ENCODE data around the gene ZNF335.
A peak's percentile ranks its signal among the peaks of the same experiment; 100 is the strongest.

Gene ZNF335

GRCh38 chr20:45974896-45975565, 3.0 kb upstream of the ZNF335 start:
- Histone ChIP-seq H3K27ac (ENCODE audit: low read length) (no peak overlapping the region), H3K4me2 (ENCODE audit: insufficient read depth, low read length) (no peak overlapping the region), H3K9me3 (ENCODE audit: insufficient read depth, low read length, severe bottlenecking) (no peaks in the 10 kb centered on the region), H2AFZ (ENCODE audit: low read depth, low read length) (peak overlapping the region; percentile 41; the same call in 1 of the 2 replicates), H3K36me3 (ENCODE audit: insufficient read depth, low read length) (peaks cover 7% of the 10 kb centered on the region), H3K27me3 (ENCODE audit: insufficient read depth, low read length, poor library complexity) (peaks cover 4% of the 10 kb centered on the region), H3K79me2 (ENCODE audit: insufficient read depth, low read length) (peaks cover 16% of the 10 kb centered on the region), H3K4me1 (ENCODE audit: insufficient read depth, low read length) (peaks cover 22% of the 10 kb centered on the region), H4K20me1 (ENCODE audit: insufficient read depth, low read length) (no peaks in the 10 kb centered on the region), H3K4me3 (ENCODE audit: low read depth in 1 of 2, low read length in 2 of 2) (no peak overlapping the region), H3K9ac (ENCODE audit: low read depth, low read length) (no peak overlapping the region)
- DNase-seq: no peak
- ATAC-seq (ENCODE audit: insufficient read depth, low read depth): no peak
- TF ChIP-seq, protein P1, sequence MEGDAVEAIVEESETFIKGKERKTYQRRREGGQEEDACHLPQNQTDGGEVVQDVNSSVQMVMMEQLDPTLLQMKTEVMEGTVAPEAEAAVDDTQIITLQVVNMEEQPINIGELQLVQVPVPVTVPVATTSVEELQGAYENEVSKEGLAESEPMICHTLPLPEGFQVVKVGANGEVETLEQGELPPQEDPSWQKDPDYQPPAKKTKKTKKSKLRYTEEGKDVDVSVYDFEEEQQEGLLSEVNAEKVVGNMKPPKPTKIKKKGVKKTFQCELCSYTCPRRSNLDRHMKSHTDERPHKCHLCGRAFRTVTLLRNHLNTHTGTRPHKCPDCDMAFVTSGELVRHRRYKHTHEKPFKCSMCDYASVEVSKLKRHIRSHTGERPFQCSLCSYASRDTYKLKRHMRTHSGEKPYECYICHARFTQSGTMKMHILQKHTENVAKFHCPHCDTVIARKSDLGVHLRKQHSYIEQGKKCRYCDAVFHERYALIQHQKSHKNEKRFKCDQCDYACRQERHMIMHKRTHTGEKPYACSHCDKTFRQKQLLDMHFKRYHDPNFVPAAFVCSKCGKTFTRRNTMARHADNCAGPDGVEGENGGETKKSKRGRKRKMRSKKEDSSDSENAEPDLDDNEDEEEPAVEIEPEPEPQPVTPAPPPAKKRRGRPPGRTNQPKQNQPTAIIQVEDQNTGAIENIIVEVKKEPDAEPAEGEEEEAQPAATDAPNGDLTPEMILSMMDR (IDR thresholded peaks at IDR 0.05; ENCODE audit: borderline replicate concordance, extremely low read depth, low read length, poor library complexity, severe bottlenecking): no peak
- TF ChIP-seq EZH2 (IDR thresholded peaks at IDR 0.05; ENCODE audit: borderline replicate concordance, low read depth, low read length, severe bottlenecking): no peak

GRCh38 chr20:45972500-45973183, 639 bp upstream of the ZNF335 start:
- Histone ChIP-seq H3K27me3 (ENCODE audit: insufficient read depth, low read length, poor library complexity) (no peaks in the 10 kb centered on the region), H3K4me2 (ENCODE audit: insufficient read depth, low read length) (peak overlapping the region; percentile 90), H3K36me3 (ENCODE audit: insufficient read depth, low read length) (peaks cover 30% of the 10 kb centered on the region), H4K20me1 (ENCODE audit: insufficient read depth, low read length) (peaks cover 5% of the 10 kb centered on the region), H3K9ac (ENCODE audit: low read depth, low read length) (peak overlapping the region; percentile 82), H3K4me1 (ENCODE audit: insufficient read depth, low read length) (peaks cover 35% of the 10 kb centered on the region), H3K79me2 (ENCODE audit: insufficient read depth, low read length) (peaks cover 33% of the 10 kb centered on the region), H3K4me3 (ENCODE audit: low read depth in 1 of 2, low read length in 2 of 2) (peak overlapping the region; percentile 49 to 88), H3K27ac (ENCODE audit: low read length) (peak overlapping the region; percentile 100), H2AFZ (ENCODE audit: low read depth, low read length) (peak overlapping the region; percentile 95), H3K9me3 (ENCODE audit: insufficient read depth, low read length, severe bottlenecking) (no peaks in the 10 kb centered on the region)
- no peak for DNase-seq
- TF ChIP-seq EZH2 (IDR thresholded peaks at IDR 0.05; ENCODE audit: borderline replicate concordance, low read depth, low read length, severe bottlenecking): no peak
- TF ChIP-seq, protein P1 (IDR thresholded peaks at IDR 0.05; ENCODE audit: borderline replicate concordance, extremely low read depth, low read length, poor library complexity, severe bottlenecking): peak; percentile 3
- ATAC-seq (ENCODE audit: insufficient read depth, low read depth): no peak

DNA sequence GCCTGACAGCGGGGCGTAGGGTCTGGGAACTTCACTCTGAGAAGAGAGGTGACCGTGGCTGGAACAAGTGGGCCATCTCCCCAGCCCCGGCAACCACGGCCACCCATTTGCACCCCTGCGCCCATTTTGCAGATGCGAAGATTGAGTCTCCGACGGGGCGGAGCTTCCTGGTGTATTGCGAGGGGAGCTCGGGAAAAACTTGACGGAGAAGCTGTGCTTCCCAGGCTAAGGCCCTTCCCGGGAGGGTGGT, 653 bp downstream of the ZNF335 start:
- Histone ChIP-seq H3K4me2 (ENCODE audit: insufficient read depth, low read length) (peak overlapping the region; percentile 90), H3K4me1 (ENCODE audit: insufficient read depth, low read length) (peaks cover 35% of the 10 kb centered on the region), H4K20me1 (ENCODE audit: insufficient read depth, low read length) (peaks cover 5% of the 10 kb centered on the region), H3K27ac (ENCODE audit: low read length) (peak overlapping the region; percentile 100), H3K79me2 (ENCODE audit: insufficient read depth, low read length) (peaks cover 33% of the 10 kb centered on the region), H2AFZ (ENCODE audit: low read depth, low read length) (peak overlapping the region; percentile 95), H3K36me3 (ENCODE audit: insufficient read depth, low read length) (peaks cover 39% of the 10 kb centered on the region), H3K9me3 (ENCODE audit: insufficient read depth, low read length, severe bottlenecking) (no peaks in the 10 kb centered on the region), H3K4me3 (ENCODE audit: low read depth in 1 of 2, low read length in 2 of 2) (peak overlapping the region; percentile 49 to 88), H3K9ac (ENCODE audit: low read depth, low read length) (peak overlapping the region; percentile 82), H3K27me3 (ENCODE audit: insufficient read depth, low read length, poor library complexity) (no peaks in the 10 kb centered on the region)
- no peak for TF ChIP-seq EZH2 (IDR thresholded peaks at IDR 0.05; ENCODE audit: borderline replicate concordance, low read depth, low read length, severe bottlenecking)
- TF ChIP-seq, protein P1 (IDR thresholded peaks at IDR 0.05; ENCODE audit: borderline replicate concordance, extremely low read depth, low read length, poor library complexity, severe bottlenecking): no peak
- ATAC-seq (ENCODE audit: insufficient read depth, low read depth) (peak; percentile 3; the same call in 2 of the 3 replicates), DNase-seq (no peak)

All from DND-41 (cell line).